Adipocyte (in vitro differentiated cells): ENCODE results near the gene TMCO1.
"Not testable (repeated sequence)": the region's sequence is repeated elsewhere in the genome, so short reads cannot be mapped to it uniquely, and the experiment has no call there.

Experiments
- DNase-seq: peaks from one replicate; pipeline ENCODE4 v3.0.0-alpha.2; 2015; ENCODE audit warnings: low read depth
- H3K27me3 ChIP-seq: replicated peaks from 2 replicates; pipeline ENCODE4 v1.7.0; 2013; ENCODE audit warnings: mild to moderate bottlenecking, low read length, moderate library complexity; ENCODE audit not compliant: control insufficient read depth, insufficient read depth
- H3K36me3 ChIP-seq: 2 replicates; pipeline ENCODE4 v1.7.0; 2013; ENCODE audit warnings: low read length, mild to moderate bottlenecking, moderate library complexity; ENCODE audit not compliant: control insufficient read depth, insufficient read depth, severe bottlenecking
- H3K4me1 ChIP-seq: 2 replicates; pipeline ENCODE4 v1.7.0; 2013; ENCODE audit warnings: mild to moderate bottlenecking, low read length, moderate library complexity; ENCODE audit not compliant: control insufficient read depth, insufficient read depth
- H3K4me3 ChIP-seq: 2 replicates; pipeline ENCODE4 v1.7.0; 2013; ENCODE audit warnings: mild to moderate bottlenecking, low read length, moderate library complexity
- H3K9ac ChIP-seq: 2 replicates; pipeline ENCODE4 v1.7.0; 2013; ENCODE audit warnings: mild to moderate bottlenecking, low read length, moderate library complexity
- H3K9me3 ChIP-seq: 2 replicates; pipeline ENCODE4 v1.7.0; 2013; ENCODE audit warnings: mild to moderate bottlenecking, low read length, moderate library complexity; ENCODE audit not compliant: control insufficient read depth

The TMCO1 gene

DNA sequence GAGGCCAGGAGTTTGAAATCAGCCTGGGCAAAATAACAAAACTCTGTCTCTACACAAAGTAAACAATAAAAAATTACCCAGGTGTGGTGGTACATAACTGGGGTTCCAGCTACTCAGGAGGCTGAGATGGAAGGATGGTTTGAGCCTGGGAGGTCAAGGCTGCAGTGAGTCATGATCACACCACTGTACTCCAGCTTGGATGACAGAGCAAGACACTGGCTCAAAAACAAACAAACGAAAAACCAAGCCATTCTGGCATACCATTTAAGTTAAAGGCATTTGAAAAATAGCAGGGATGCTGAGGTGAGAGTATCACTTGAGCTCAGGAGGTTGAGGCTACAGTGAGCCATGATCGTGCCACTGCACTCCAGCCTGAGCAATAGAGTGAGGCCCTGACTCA lies 65.0 kb downstream of the TMCO1 start:
- Histone ChIP-seq H3K4me3 (no peak overlapping the region), H3K36me3 (no peaks in the 10 kb centered on the region), H3K27me3 (no peaks in the 10 kb centered on the region), H3K9me3 (no peaks in the 10 kb centered on the region), H3K4me1 (peaks cover 4% of the 10 kb centered on the region), H3K9ac (no peak overlapping the region)
- DNase-seq = no peak

DNA sequence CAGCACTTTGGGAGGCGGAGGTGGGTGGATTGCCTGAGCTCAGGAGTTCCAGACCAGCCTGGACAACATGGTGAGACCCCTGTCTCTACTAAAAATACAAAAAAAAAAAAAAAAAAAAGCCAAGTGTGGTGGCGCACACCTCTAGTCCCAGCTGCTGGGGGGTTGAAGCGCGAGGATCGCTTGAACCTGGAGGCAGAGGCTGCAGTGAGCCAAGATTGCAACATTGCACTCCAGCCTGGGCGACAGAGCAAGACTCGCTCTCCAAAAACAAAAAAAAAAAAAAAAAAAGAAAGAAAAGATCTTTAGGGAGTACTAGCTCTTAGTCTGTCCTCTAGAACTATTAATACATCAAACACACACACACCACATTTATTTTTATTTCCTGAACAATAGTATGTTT lies 66.7 kb downstream of the TMCO1 start:
- not testable (repeated sequence) for H3K9ac ChIP-seq, DNase-seq, H3K27me3 ChIP-seq, H3K4me3 ChIP-seq, H3K9me3 ChIP-seq, H3K36me3 ChIP-seq, H3K4me1 ChIP-seq

DNA sequence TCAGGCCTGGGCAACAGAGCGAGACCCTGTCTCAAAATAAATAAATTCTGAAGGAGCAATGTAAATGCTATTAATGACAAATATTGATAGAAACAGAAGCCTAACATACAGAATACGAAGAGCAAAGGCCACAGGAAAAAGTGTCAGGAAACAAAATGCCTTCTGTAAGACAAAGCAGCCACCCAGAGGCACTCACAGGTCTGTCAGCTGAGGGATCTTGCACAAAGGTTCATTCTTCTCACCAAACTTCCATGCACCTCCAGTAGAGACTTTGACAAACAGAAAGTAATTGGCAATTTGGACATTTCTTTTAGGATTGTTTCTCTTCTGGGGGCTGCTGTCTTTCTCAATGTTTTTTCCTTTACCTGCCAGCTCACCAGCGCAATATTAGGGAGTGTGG lies 69.1 kb downstream of the TMCO1 start:
- no peak for DNase-seq
- H3K9me3 ChIP-seq = no peaks in the 10 kb centered on the region
- H3K9ac ChIP-seq = no peak overlapping the region
- no peaks in the 10 kb centered on the region for H3K27me3 ChIP-seq
- no peak overlapping the region for H3K4me3 ChIP-seq
- H3K36me3 ChIP-seq = no peaks in the 10 kb centered on the region
- H3K4me1 ChIP-seq = peaks cover 21% of the 10 kb centered on the region

DNA sequence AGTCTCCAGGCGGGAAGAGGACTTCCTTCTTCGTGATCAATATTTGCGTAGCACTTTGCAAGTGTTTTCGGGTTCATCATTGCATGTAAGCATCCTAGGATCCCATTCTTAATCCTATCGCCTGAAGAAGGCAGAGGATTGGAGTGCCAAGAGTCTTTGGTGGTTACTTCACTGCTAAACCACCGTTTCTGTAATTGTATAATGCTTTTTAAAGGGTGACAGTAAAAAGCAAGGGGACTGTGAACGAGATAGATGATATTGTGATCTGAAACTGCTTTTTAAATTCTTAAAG lies 70.0 kb downstream of the TMCO1 start:
- no peak for DNase-seq
- peaks cover 3% of the 10 kb centered on the region for H3K36me3 ChIP-seq
- H3K9me3 ChIP-seq = no peaks in the 10 kb centered on the region
- H3K27me3 ChIP-seq = no peaks in the 10 kb centered on the region
- peak overlapping the region; percentile 95 for H3K9ac ChIP-seq
- H3K4me1 ChIP-seq = peaks cover 26% of the 10 kb centered on the region
- H3K4me3 ChIP-seq = peak overlapping the region; percentile 94

DNA sequence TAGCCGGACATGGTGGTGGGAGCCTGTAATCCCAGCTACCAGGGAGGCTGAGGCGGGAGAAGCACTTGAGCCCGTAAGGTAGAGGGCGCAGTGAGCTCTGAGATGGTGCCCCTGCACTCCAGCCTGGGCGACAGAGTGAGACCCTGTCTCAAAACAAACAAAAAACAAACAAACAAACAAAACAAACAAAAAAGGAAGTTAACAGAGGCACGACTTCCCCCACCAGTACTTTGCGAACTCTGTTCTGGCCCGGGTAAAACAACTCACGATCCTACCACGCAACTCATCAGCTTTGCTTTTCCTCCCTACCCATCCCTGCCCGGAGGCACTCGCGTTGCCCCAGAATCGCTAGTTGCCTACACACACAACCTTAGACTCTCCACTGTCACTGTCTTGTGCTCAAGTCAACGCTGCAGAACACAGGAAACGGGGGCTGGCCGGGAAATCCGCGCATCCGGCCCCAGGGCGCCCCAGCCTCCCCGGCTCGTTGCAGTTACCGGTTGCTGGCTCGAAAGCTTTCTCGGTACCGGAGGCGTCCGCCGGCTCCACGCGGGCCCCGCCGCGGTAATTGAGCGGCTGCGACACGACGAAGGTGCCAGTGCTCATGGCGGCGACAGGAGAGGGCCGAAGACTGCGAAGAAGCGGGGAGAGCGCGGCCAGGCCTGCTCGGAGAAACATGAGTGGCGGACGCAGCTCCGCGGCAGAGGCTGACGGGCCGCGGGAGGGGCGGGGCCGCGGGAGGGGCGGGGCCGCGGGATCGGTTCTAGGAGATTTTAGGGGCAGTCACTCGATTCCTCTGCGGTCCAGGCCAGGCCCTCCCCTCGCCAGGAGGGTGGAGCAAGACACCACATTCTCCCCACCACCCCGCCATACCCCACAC lies 70.5 kb downstream of the TMCO1 start, which contains the start of gene ALDH9A1:
ALDH9A1 (minus strand) TSS at position 682 of the 880 bp plus-strand sequence; CDS start at position 678, 4 bp downstream.
- Histone ChIP-seq H3K9me3 (no peaks in the 10 kb centered on the region), H3K4me1 (peaks cover 26% of the 10 kb centered on the region), H3K4me3 (peak within 1 kb of the TSS; percentile 94), H3K27me3 (no peaks in the 10 kb centered on the region), H3K9ac (peak within 1 kb of the TSS; percentile 95), H3K36me3 (peaks cover 3% of the 10 kb centered on the region)
- peak; percentile 93 for DNase-seq

DNA sequence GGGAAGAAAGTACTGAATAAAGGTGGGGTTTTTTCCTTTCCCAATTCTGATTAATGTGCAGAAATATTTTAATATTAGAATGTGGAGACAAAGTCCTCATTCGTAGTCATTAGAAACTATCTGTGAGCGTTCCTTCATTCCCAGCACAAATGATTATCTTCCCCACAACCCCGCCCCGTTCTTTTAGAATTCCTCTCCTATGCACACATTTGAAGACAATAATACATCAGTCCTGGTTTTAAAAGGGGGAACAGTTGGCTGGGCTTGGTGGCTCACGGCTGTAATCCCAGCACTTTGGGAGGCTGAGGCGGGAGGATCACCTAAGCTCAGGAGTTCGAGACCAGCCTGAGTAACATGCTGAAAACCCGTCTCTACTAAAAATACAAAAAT lies 71.2 kb downstream of the TMCO1 start:
- peaks cover 3% of the 10 kb centered on the region for H3K36me3 ChIP-seq
- H3K27me3 ChIP-seq = no peaks in the 10 kb centered on the region
- peaks cover 26% of the 10 kb centered on the region for H3K4me1 ChIP-seq
- DNase-seq = peak; percentile 27
- peak overlapping the region; percentile 95 for H3K9ac ChIP-seq
- H3K4me3 ChIP-seq = peak overlapping the region; percentile 94
- no peaks in the 10 kb centered on the region for H3K9me3 ChIP-seq

DNA sequence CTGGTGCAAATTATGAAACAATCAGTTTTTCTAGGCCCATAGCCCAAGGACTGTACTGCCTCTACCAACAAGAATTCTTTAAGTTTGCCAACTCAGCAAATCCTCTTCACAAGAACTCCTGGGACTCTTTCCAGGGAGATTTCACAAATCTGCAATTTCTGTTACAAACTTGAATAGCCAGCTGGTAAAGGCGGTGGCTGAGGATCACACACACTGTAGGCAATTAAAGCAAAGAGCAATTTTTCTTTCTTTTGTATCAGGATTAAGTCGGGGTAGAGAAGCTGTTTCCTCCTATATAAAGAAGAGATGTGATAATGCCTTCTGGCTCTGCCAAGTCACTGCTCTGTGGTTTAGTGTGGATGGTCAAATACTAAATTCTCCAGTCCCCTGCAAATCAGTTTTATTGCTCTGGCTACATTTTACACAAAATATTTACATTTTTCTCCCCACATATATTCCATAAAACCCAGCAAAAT lies 72.0 kb downstream of the TMCO1 start:
- H3K4me1 ChIP-seq = peaks cover 22% of the 10 kb centered on the region
- DNase-seq = peak; percentile 97
- H3K27me3 ChIP-seq = no peaks in the 10 kb centered on the region
- H3K9ac ChIP-seq = peak overlapping the region; percentile 95
- H3K9me3 ChIP-seq = no peaks in the 10 kb centered on the region
- peak overlapping the region; percentile 94 for H3K4me3 ChIP-seq
- H3K36me3 ChIP-seq = peaks cover 3% of the 10 kb centered on the region

DNA sequence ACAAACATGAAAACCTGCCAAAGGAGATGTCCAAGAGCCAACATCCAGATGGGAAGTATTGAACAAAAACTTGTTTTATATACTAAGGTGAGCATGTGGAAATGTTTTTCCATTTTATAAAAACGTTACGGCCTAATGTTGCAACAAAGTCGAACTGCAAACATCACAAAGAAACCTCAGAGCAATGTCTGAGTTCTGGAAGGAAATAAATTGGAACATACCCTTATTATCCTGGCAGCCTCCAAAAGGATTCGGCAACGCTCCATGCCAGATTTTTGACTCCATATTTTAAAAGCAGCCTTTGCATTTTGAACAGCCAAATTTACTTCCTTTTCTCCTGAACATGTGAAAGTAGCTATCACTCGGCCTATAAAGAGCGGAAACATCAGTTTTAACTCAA lies 73.6 kb downstream of the TMCO1 start:
- no peaks in the 10 kb centered on the region for H3K27me3 ChIP-seq
- no peak for DNase-seq
- peak overlapping the region; percentile 94 for H3K4me3 ChIP-seq
- peaks cover 11% of the 10 kb centered on the region for H3K36me3 ChIP-seq
- peaks cover 22% of the 10 kb centered on the region for H3K4me1 ChIP-seq
- H3K9ac ChIP-seq = peak overlapping the region; percentile 38
- H3K9me3 ChIP-seq = no peaks in the 10 kb centered on the region

DNA sequence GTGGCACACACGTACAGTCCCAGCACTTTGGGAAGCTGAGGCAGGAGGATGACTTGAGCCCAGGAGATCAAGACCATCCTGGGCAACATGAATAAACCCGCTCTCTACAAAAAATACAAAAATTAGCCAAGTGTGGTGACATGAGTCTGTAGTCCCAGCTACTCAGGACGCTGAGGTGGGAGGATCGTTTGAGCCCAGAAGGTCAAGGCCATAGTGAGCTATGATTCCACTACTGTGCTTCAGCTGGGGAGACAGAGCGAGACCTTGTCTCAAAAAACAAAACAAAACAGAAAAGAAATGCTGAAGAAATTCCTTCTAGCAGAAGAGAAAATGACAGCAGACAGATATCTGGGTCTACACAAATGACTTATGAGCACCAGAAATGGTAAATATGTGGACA lies 80.6 kb downstream of the TMCO1 start:
- Histone ChIP-seq H3K4me3 (no peak overlapping the region), H3K4me1 (peaks cover 16% of the 10 kb centered on the region), H3K9ac (no peak overlapping the region), H3K9me3 (no peaks in the 10 kb centered on the region), H3K36me3 (peaks cover 58% of the 10 kb centered on the region), H3K27me3 (no peaks in the 10 kb centered on the region)
- DNase-seq = no peak

DNA sequence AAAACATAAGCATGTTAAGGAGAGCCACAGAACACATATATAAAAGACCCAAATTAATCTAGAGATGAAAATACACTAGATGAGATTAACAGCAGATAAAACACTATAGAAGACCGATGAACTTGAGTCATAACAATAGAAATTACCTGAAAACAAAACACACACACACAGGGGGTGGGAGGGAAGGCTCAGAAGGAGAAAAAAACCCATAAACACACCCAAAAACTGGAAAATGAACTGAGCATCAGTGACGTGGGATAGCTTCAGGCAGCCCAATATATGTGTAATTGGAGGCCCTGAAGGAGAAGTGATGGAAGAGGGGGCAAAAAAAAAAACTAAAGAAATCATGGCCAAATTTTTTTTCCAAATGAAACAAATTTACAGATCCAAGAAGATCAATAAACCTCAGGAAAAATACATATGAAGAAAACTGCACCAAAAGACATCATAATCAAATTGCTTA lies 81.7 kb downstream of the TMCO1 start:
- DNase-seq = no peak
- H3K4me1 ChIP-seq = peaks cover 16% of the 10 kb centered on the region
- peaks cover 69% of the 10 kb centered on the region for H3K36me3 ChIP-seq
- no peaks in the 10 kb centered on the region for H3K27me3 ChIP-seq
- H3K9me3 ChIP-seq = no peaks in the 10 kb centered on the region
- H3K4me3 ChIP-seq = no peak overlapping the region
- no peak overlapping the region for H3K9ac ChIP-seq

DNA sequence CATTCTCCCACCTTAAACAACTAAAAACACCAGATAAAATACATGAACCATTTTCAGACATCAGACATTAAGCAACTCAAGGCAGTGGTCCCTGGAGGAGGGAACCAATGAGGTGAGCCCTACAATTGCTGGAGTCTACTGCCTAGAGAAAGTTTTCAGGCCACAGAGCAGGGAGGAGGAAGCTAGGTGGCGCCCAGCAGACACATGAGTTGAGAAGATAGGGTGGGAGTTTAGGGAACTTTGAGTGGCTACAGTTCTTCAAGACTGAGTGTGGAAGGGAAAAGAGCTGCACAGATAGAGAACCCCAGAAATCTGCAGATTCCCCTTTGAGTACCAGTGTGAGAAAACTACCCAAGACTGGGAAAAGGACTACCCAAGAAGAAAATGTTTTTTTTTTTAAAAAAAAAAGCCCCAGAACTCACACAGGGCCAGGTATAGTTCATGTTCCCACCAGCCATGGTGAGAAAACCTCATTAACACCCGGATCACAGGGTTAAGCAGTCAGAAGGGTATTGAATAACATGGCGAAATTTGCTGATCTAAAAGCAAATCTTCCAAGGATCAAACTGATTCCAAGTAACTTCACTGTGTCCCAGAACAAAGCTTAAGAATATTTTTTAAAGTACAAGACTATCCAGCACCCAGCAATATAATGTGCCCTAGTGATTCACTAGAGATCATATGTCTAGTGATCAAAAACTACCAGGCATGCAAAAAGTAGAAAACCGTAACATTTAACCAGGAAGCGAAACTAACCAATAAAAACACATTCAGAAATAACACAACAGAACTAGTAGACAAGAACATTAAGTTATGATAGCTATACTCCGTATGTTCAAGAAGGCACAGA lies 82.3 kb downstream of the TMCO1 start:
- Histone ChIP-seq H3K4me3 (no peak overlapping the region), H3K36me3 (peaks cover 75% of the 10 kb centered on the region), H3K27me3 (no peaks in the 10 kb centered on the region), H3K9ac (no peak overlapping the region), H3K4me1 (peaks cover 16% of the 10 kb centered on the region), H3K9me3 (no peaks in the 10 kb centered on the region)
- DNase-seq = no peak
